ENCODE measurements around the gene KCNC3.

- no peak for TF ChIP-seq CTCF (IDR thresholded peaks at IDR 0.05)
- no peak for TF ChIP-seq POLR2AphosphoS5 (IDR thresholded peaks at IDR 0.05)
- TF ChIP-seq EP300 (IDR thresholded peaks at IDR 0.05), result no peak
- no peak for TF ChIP-seq POLR2A (IDR thresholded peaks at IDR 0.05)
These were observed 42.8 kb upstream of the KCNC3 start for GRCh38 chr19:50371914-50372475.
